OCI-M1 (cell line): Measurements from ENCODE around the gene SLC2A6.
A peak's percentile ranks its signal among the peaks of the same experiment; 100 is the strongest.

Source experiments
- DNase-seq: peaks from one replicate; lab custom pipeline; 2025; lab: John Stamatoyannopoulos, UW

Gene SLC2A6

DNA sequence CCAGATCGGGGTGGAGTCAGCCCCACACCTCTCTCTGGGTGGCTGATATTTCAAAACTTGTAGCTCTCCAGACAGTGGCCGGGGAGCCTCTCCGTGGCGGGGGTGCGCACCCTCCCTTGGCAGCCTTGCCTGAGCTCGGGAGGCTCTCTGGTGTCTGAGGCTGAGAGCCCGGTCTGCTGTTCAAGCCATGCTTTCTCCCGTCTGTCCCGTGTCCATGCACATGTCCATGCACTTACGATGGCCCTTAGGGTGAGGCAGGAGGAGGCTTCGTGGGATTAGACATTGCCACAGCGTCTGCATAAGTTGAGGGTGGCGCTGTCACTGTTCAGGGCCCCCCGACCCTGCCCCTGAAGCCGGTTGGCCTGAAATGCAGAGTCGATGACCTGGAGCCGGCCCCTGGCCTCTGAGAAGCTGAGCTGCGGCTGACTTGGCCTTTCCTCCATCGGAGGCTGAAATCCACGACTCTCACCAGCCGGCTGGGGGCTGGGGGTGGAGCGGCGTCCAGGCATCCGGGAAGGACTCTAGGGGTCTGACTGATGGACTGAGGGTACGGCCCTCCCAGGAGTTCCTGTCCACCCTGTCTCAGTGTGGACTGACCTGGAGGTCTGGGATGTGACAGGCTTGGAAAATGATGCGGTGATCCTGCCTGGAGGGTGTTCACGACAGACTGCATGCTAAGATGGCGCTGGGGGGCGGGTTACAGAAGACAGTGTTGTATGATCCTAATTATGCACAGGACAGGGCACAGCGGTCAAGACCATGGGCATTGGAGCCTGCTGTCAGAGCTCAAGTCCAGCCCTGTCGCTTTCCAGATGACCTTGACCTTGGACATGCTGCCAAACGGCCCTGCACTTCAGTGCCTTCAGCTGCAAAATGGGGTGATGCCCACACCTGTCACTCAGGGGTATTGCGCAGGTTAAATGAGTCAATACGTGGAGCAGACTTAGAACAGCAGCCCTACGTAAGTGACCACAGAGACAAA, 18.3 kb upstream of the SLC2A6 start:
- no peak for DNase-seq

- DNase-seq, result no peak
Measured at GRCh38 chr9:133495327-133496293, 16.7 kb upstream of the SLC2A6 start.

GRCh38 chr9:133494636-133495326, 15.9 kb upstream of the SLC2A6 start:
- DNase-seq, result no peak

DNA sequence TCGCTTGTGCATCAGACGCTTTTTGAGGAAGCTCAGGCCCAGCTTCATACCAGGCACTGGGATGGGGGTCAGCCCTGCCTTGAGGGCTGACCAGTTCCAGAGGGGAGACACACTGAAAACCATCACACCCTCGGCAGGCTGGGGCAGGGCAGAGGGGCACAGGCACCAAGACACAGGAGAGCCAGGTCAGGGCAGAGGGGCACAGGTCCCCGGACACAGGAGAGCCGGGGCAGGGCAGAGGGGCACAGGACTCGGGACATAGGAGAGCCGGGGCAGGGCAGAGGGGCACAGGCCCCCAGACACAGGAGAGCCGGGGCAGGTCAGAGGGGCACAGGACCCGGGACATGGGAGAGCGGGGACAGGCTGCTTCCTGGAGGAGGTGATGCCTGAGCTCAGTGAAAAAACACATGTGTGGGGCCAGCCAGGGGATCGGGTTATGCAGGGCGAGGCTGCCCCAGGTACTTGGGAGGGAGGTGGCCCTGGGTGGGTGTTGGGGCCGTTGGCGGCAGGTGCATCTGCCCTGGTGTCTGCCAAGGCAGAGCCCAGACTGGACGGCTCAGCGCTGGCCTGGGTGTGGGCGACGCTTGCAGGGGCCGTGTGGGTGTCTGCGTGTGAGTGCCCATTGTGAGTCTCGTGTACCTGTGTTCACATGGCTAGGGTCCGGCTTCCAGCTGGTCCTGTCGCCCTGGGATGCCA, 15.1 kb upstream of the SLC2A6 start:
- DNase-seq, result no peak

DNA sequence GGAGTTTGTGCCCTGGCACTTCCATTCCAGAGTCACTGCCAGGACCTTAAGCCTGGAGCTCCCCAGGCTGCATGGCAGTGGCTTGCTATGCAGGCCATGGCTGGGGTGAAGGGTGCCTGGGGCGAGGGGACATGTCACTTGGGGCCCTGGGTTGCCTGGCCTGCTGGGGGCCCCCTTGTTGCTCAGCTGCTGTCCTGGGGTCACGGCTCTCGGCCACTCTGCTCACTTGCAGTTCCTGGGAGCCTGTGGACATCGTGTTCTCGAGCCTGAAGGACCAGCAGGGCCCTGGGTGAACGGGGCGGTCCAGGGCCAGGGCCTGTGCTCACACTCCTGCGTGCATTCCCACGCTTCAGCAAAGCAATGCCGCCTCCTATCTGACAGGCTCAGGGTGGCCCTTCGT, 14.5 kb upstream of the SLC2A6 start:
- DNase-seq, result no peak

- DNase-seq, result no peak
Measured at GRCh38 chr9:133492061-133493021, 13.4 kb upstream of the SLC2A6 start.

GRCh38 chr9:133491656-133491925, 12.7 kb upstream of the SLC2A6 start:
- DNase-seq, result no peak

DNA sequence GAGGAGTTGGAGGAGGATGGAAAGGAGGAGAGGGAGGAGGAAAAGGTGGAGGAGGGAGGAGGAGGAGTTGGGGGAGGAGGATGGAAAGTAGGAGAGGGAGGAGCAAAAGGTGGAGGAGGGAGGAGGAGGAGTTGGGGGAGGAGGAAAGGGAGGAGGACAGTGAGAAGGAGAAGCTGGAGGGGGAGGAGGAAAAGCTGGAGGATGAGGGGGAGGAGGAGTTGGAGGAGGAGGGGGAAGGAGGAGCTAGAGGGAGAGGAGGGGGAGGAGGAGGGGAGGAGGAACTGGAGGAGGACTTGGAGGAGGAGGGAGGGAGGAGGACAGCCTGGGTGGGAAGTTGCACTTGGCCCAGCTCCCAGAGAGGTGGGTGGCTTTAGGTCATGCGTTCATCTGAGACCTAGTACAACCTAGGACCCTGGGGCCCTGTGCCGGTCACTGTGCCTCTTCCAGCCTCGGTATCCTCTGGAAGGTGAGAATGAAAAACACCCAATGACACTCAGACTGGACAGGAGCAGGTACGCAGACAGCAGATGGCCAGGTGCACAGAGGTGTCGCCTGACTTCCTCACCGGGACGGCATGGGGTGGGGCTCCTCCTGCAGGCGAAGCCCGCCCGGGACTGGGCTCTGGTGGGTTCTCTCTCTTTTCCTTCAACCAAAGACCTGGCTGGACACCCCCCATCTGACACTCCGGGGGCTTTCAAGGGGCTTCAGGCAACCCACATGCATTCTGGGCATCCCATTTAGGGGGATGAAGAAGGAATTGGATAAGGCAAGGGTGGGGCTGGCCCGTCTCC, 12.2 kb upstream of the SLC2A6 start:
- peak; percentile 8 for DNase-seq

DNA sequence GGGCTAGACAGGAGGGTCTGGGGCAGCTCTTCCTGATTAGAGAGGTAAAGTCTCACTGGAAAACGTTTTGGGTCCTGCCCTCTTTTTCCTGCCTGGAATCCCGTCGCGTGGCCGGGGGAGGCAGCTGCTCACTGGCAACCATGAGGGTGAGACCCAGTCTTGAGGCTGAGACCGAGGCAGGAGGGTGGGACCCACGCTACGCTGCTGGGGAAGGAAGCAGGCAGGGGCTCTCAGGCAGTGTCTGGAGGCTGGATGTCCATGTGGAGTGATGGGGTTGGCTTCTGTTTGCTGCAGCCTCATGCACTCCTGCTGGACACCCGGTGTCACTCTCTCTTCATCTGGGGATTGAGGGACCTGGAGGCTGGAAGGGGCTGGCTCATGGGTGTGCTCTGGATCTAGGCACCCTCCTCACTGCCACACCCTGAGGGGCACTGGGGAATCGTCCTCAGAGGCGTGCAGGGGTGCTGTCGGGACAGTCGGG, 11.3 kb upstream of the SLC2A6 start:
- DNase-seq, result no peak

GRCh38 chr9:133489253-133490190, 10.6 kb upstream of the SLC2A6 start:
- DNase-seq, result no peak

GRCh38 chr9:133488686-133489252, 9.9 kb upstream of the SLC2A6 start:
- DNase-seq, result no peak

DNA sequence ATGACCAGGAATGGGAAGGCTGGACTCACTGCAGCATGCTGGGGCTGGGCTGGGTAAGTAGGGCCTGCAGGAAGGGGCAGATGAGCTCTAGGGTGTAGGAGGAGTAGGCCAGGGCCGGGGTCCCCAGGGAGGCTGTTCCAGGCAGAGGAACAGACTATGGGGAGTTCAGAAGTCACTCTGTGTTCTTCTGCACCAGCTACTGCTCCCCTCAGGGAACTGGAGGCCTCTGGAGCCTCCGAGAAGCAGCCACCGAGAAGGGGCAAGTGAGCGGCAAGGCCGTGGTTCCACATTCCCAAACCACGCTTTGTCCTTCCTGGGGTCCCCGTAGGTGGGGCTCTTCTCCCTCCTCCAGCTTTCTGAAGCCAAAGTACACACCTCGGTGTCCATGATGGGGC, 8.4 kb upstream of the SLC2A6 start:
- no peak for DNase-seq

DNA sequence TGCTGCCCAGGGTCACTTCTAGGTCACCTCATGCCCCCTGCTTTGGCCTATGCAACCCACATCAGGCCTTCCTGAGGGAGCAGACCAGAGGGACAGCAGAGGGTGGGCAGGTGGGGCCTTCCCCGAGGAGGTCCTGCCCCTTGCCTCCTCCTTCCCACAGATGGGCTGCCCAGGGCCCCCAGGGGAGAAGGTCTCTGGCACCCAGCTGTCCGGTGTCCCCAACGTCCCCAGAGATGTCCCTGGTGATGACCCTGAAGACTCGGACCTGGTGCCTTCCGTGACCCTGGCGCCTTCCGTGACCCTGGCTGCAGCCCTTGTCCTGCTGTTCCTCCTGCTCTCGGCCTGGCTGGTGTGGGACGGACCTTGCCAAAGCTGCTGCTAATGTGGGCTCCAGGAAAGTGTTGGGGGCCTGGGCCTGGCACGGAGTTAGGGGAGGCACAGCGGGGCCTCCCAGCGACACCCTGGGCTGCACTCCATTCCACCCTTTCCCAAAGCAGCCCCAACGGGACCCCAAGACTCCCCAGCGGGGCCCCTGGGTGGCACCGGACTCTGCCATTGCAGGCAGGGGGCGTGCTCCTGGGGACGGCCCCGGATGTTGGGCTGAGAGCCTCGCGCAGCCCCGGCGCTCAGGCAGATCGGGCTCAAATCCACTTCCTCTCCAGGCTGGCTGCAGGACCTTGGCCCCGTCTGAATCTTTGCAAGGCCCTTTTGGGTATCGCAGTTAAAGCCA, 6.8 kb upstream of the SLC2A6 start:
- DNase-seq, result no peak

DNA sequence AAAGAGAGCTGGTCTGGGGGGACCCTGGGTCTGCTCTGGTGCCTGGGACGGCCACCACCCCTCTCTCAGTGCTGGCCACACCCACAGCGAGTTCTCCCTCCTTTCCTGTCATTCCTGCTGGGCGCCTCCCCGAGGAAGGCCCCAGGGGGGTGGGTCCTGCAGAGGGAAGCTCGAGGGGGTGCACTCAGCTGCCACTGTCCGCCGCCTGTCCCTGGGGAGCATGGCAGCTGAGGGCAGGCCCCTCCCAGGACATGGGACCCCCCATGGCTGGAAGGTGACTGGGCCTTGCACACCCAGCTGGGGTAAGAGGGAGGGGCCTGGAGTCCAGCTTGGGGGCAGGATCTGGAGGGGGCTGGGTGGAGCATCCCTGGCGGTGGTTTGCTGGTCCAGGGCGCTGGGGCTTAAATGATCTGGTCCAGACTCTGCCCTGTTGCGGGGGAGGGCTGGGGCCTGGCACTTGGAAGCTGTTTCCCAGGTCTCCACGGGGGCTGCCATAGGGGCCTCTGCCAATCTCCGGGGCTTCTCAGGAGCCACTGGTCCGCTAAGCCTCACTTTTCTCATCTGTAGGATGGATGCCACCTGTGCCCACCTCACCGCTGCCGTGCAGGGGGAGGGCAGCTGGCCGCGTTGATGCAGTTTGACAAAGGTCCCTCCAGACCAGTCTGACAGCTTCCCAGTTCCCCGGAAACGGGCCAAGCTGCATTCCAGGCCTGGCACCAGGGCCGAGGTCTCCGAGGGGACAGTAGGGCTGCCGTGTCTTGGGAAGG, 6.0 kb upstream of the SLC2A6 start:
- DNase-seq, result no peak

- no peak for DNase-seq
Measured at GRCh38 chr9:133483611-133484010, 4.7 kb upstream of the SLC2A6 start.

GRCh38 chr9:133477992-133478850, 678 bp downstream of the SLC2A6 start:
- DNase-seq, result peak; percentile 21
